Ishikawa (cell line): Measurements from ENCODE around the gene C2CD4C.

Experiments used
- CEBPB ChIP-seq: IDR thresholded peaks from 2 replicates; pipeline ENCODE4 v1.6.1; 2012
- CREB1 ChIP-seq: IDR thresholded peaks from 2 replicates; pipeline ENCODE4 v1.6.1; 2012; ENCODE audit warnings: low read depth
- EGR1 ChIP-seq: IDR thresholded peaks from 2 replicates; pipeline ENCODE4 v1.6.1; 2012
- EP300 ChIP-seq: IDR thresholded peaks from 2 replicates; pipeline ENCODE4 v1.6.1; 2012; ENCODE audit warnings: borderline replicate concordance
- FOXM1 ChIP-seq: IDR thresholded peaks from 2 replicates; pipeline ENCODE4 v1.6.1; 2012; ENCODE audit warnings: low read depth, borderline replicate concordance
- NFIC ChIP-seq: IDR thresholded peaks from 2 replicates; pipeline ENCODE4 v1.6.1; 2012
- RAD21 ChIP-seq: IDR thresholded peaks from 2 replicates; pipeline ENCODE4 v1.6.1; 2012; ENCODE audit warnings: low read depth
- TAF1 ChIP-seq: IDR thresholded peaks from 2 replicates; pipeline ENCODE4 v1.6.1; 2012; ENCODE audit warnings: low read depth, mild to moderate bottlenecking
- TCF12 ChIP-seq: IDR thresholded peaks from 2 replicates; pipeline ENCODE4 v1.6.1; 2012; ENCODE audit warnings: low read depth
- TEAD4 ChIP-seq: IDR thresholded peaks from 2 replicates; pipeline ENCODE4 v1.6.1; 2012
- YY1 ChIP-seq: IDR thresholded peaks from 2 replicates; pipeline ENCODE4 v1.6.1; 2012; ENCODE audit warnings: low read depth
- ZBTB7A ChIP-seq: IDR thresholded peaks from 2 replicates; pipeline ENCODE4 v1.6.1; 2012; ENCODE audit warnings: low read depth
- TF ChIP-seq, protein P1 (sequence below): IDR thresholded peaks from 2 replicates; pipeline ENCODE4 v1.6.1; 2012; ENCODE audit warnings: low read depth, mild to moderate bottlenecking
- TF ChIP-seq, protein P2 (sequence below): IDR thresholded peaks from 2 replicates; pipeline ENCODE4 v1.6.1; 2012
- TF ChIP-seq, protein P3 (sequence below): IDR thresholded peaks from 2 replicates; pipeline ENCODE4 v1.6.1; 2012

The C2CD4C gene

DNA sequence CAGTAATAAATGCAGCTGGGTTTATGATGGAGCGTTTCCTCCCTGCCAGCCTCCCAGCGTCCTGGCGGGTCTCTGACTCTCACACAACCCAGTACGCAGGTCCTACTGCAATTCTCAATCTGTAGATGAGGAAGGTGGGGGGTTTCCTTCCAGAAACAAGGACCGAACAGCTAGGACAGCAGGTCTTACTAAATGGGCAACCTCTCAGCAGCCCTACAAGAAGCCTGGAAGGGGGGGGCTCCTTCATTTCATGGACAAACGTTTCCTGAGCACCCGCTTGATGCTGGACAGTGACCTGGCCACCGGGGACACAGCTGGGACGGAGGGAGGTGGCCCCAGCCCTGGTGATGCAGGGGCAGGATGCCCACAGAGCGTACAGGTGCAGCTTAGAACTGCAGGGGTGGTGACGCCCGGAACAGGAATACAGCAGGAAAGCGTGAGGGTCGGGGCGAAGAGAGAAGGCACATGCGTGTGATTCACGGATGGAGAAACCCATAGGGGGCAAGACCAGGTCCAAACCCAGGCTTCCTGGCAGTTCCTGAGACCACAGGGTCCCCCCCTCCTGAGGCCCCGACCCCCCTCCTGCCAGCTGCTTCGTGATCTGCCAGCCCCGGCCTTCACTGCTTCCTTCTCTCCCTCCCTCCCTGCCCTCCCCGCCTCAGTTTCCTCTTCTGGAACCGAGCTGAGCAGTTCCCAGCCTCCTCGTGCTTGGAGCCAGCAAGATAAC is 732 bp upstream of the C2CD4C start:
- TF ChIP-seq ZBTB7A (no peak), CREB1 (no peak), NFIC (no peak), TEAD4 (no peak)
- TF ChIP-seq, protein P1, sequence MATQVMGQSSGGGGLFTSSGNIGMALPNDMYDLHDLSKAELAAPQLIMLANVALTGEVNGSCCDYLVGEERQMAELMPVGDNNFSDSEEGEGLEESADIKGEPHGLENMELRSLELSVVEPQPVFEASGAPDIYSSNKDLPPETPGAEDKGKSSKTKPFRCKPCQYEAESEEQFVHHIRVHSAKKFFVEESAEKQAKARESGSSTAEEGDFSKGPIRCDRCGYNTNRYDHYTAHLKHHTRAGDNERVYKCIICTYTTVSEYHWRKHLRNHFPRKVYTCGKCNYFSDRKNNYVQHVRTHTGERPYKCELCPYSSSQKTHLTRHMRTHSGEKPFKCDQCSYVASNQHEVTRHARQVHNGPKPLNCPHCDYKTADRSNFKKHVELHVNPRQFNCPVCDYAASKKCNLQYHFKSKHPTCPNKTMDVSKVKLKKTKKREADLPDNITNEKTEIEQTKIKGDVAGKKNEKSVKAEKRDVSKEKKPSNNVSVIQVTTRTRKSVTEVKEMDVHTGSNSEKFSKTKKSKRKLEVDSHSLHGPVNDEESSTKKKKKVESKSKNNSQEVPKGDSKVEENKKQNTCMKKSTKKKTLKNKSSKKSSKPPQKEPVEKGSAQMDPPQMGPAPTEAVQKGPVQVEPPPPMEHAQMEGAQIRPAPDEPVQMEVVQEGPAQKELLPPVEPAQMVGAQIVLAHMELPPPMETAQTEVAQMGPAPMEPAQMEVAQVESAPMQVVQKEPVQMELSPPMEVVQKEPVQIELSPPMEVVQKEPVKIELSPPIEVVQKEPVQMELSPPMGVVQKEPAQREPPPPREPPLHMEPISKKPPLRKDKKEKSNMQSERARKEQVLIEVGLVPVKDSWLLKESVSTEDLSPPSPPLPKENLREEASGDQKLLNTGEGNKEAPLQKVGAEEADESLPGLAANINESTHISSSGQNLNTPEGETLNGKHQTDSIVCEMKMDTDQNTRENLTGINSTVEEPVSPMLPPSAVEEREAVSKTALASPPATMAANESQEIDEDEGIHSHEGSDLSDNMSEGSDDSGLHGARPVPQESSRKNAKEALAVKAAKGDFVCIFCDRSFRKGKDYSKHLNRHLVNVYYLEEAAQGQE = peak; percentile 56; the same call in 1 of the 2 replicates

DNA sequence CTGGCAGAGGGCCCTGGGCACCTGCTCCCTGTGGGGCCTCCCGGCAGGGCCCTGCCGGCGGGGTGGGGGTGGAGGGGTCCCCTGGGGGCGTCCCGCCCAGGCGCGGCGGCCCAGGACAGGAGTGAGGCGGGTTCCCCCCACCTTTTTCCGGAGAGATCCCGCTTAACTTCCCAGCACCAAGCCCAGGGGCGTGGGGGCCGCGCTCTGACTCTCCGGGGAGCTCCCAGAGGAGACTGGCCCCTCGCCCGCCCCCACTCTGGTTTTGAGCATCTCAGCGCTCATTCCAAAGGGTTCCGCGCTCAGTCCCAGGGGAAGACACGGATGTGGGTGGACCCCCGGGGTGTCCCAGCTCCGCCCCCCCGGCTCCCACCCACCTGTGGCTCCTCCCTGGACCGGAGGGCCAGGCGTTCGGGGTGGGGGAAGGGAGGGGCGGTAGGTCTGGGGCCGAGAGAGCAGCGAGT is 476 bp downstream of the C2CD4C start:
- TF ChIP-seq CEBPB (no peak), ZBTB7A (peak; percentile 28; the same call in 1 of the 2 replicates)

DNA sequence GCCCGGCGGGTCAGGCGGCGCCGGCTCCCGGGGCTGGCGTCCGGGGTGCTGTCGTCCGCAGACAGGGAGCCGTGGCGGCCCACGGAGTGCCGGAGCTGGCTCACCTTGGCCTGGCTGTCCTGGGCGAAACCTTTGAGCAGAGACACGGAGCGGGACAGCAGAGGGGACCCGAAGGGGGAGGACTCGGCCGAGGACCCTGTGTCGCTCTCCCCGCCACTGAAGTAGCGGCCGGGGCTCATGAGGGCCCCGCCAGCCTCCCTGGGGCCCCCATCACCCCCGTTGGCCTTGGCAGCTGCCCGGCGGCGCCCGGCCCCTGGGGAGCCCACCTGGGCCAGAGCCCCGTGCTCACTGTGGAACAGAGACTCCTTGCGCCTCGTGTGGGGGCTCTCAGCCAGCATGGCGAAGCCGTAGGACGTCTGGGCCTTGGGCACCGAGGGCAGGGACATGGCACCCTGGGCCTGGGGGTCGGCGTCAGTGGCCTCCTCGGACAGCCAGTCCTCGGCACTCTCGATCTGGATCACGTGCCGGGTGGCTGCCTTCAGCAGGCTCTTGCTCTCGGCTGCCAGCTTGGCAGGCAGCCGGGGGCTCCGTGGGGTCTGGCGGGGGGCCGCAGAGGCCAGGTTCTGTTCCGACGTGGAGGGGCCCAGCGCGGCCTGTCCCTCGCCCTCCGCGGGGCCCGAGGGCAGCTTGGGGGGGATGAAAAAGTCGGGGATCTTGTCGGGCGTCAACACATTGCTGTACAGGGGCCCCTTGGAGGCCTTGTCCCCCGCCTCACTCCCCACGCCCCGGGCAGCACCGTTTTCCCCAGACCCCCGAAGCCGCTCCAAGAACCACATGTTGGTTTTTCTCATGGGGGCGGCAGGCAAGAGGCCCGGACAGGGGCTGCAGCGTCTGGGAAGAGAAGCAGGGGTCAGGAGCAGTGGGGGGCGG is 1.2 kb downstream of the C2CD4C start:
- TF ChIP-seq ZBTB7A (no peak), NFIC (no peak), RAD21 (no peak)
- TF ChIP-seq, protein P2, sequence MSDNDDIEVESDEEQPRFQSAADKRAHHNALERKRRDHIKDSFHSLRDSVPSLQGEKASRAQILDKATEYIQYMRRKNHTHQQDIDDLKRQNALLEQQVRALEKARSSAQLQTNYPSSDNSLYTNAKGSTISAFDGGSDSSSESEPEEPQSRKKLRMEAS = no peak
- TF ChIP-seq, protein P3, sequence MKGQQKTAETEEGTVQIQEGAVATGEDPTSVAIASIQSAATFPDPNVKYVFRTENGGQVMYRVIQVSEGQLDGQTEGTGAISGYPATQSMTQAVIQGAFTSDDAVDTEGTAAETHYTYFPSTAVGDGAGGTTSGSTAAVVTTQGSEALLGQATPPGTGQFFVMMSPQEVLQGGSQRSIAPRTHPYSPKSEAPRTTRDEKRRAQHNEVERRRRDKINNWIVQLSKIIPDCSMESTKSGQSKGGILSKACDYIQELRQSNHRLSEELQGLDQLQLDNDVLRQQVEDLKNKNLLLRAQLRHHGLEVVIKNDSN = peak; percentile 42

DNA sequence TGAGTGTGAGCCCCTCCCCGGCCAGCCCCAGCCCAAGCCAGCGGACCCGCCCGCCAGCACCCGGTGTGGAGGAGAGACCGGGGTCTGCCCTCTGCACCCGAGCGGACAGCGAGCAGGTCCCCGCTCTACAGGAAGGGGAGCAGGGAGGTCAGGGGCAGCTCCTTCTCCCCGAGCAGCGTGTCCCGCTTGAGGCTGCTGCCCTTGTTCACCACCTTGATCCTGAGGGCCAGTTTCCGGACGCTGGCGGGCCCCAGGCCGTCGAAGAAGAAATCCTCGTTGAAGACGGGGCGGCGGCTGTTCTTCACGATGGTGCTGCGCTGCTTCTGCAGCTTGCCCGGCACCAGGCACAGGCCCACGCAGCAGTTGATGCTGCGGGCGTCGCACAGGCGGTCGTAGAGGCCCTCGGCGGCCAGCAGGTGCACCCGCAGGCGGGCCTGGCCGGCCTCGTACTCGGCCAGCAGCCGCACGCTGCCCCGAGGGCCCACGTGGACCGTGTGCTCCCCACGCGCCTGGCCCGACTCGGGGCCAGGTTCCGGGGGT is 1.9 kb downstream of the C2CD4C start:
- TF ChIP-seq EP300 = no peak
- TF ChIP-seq TEAD4 = no peak
- no peak for TF ChIP-seq EGR1
- TF ChIP-seq CEBPB = no peak
- no peak for TF ChIP-seq ZBTB7A
- no peak for TF ChIP-seq CREB1
- TF ChIP-seq NFIC = no peak
- no peak for TF ChIP-seq FOXM1
- no peak for TF ChIP-seq RAD21
- TF ChIP-seq, protein P2 = no peak
- TF ChIP-seq, protein P1 = no peak
- TF ChIP-seq, protein P3 = no peak
- TF ChIP-seq TCF12 = no peak
- no peak for TF ChIP-seq YY1
- no peak for TF ChIP-seq TAF1

DNA sequence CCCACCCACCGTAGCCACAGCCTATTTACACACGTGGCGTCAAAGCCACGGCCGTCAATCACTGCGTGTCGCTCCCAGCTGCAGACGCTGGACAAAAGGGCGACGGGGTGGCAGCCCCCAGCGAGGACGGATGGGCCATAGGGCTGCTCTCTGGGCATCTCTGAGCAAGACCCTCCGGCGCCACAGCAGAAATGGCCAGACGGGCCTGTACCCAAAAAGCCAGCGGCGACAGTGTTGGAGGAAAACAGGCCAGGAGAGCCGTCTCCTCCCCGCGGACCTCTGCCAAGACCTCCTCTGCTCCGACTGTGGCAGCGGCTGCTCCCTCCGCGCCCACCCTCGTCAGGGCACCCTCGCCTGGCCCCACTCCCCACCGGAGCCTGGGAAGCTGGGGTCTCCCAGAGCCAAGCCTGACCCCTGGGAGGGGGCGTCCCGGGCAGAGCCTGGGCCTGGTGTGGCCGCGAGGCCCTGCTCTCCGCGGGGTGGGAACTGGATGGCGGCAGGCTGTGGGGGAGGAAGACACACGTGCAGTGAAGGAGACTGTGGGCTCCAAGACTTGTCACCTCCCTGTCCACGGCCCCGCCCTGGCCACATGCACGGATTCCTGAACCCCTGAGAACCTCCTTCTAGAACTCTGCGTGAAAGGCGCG is 2.7 kb downstream of the C2CD4C start:
- TF ChIP-seq ZBTB7A (0 out of 2 replicates have a peak, but pooled peaks have one; percentile 35), EP300 (no peak)
